HepG2 (cell line): ENCODE data around the gene GTF2A1L. TPM values are rescaled to one million over a fixed set of nuclear protein-coding genes. Genes with fewer than 3 reads are reported as not detected.

ENCODE experiments used
- ATAC-seq: fragments of 200-7000 bp; cut with Tn5 transposase; 3 replicates; pipeline ENCODE4 v1.9.1; 2020; ENCODE audit warnings: mild to moderate bottlenecking, moderate library complexity
- BruUV-seq: library from RNA; stranded (reverse); fragments of 400-500 nt; replicated peaks from 2 replicates; lab custom pipeline; 2021; lab: Mats Ljungman, UMichigan
- CTCF ChIA-PET: fragments of 300-600 bp; formaldehyde crosslinking; extraction: SDS; loops from one replicate; lab custom pipeline; 2021; ENCODE audit warnings: low total read pairs, inconsistent platforms, low intra/inter-chr PET ratio; lab: Yijun Ruan, JAX
- POLR2A ChIA-PET: fragments of 350-600 bp; sonication (Branson Sonifier 250); formaldehyde crosslinking; loops from one replicate; lab custom pipeline; 2020; ENCODE audit warnings: antibody characterized with exemption, inconsistent platforms; lab: Yijun Ruan, JAX
- DNase-seq: peaks from one replicate; pipeline ENCODE4 v3.0.0-alpha.2; 2015; ENCODE audit warnings: low spot score
- FAIRE-seq: peaks from 3 replicates; lab custom pipeline; 2011; peaks lifted over from hg19 to GRCh38; lab: Jason Lieb, UNC
- H2AFZ ChIP-seq: one replicate; pipeline ENCODE4 v1.6.1; 2011; ENCODE audit warnings: low read length, inconsistent platforms
- H3K27ac ChIP-seq: fragments of 300-600 bp; 3 replicates; pipeline ENCODE4 v1.8.0; 2011; ENCODE audit warnings: mixed run types, mild to moderate bottlenecking, mixed read lengths, low read length, inconsistent platforms; ENCODE audit not compliant: insufficient read depth; ENCODE audit errors: extremely low read length
- H3K27me3 ChIP-seq, 2 experiments: fragments of 200-600 bp in 1 of 2; 2 replicates in 1 of 2; 3 replicates in 1 of 2; pipeline versions ENCODE4 v1.6.0 to v1.8.0; 2011; ENCODE audit warnings: low read length in 2 of 2, mild to moderate bottlenecking in 2 of 2, moderate library complexity in 2 of 2, inconsistent platforms in 1 of 2; ENCODE audit not compliant: insufficient read depth in 2 of 2, control insufficient read depth in 1 of 2
- H3K36me3 ChIP-seq, 2 experiments: fragments of 200-600 bp in 1 of 2; replicated peaks in 1 of 2; 2 replicates in 1 of 2; 3 replicates in 1 of 2; pipeline versions ENCODE4 v1.5.1 to v1.8.0; 2011; ENCODE audit warnings: low read length in 2 of 2, inconsistent platforms in 1 of 2; ENCODE audit not compliant: insufficient read depth in 2 of 2, control insufficient read depth in 1 of 2
- H3K4me1 ChIP-seq: 2 replicates; pipeline ENCODE4 v1.5.1; 2012; ENCODE audit warnings: low read length, inconsistent platforms; ENCODE audit not compliant: insufficient read depth
- H3K4me2 ChIP-seq: 2 replicates; pipeline ENCODE4 v1.6.0; 2011; ENCODE audit warnings: low read depth, low read length, inconsistent platforms
- H3K4me3 ChIP-seq, 3 experiments: fragments of 200-600 bp in 1 of 3; sonication (generic), shearing (Covaris generic) in 1 of 3; replicated peaks in 1 of 3; 2 replicates each; pipeline ENCODE4 v1.5.1; 2011 to 2016; ENCODE audit warnings: low read length in 3 of 3, inconsistent platforms in 2 of 3, low read depth in 2 of 3, mild to moderate bottlenecking in 2 of 3, control low read depth in 1 of 3, mixed read lengths in 1 of 3; ENCODE audit not compliant: insufficient read depth in 1 of 3
- H3K79me2 ChIP-seq: one replicate; pipeline ENCODE4 v1.6.1; 2011; ENCODE audit warnings: low read length, inconsistent platforms; ENCODE audit not compliant: insufficient read depth
- H3K9ac ChIP-seq: 2 replicates; pipeline ENCODE4 v1.6.0; 2011; ENCODE audit warnings: mild to moderate bottlenecking, low read depth, low read length, inconsistent platforms; ENCODE audit not compliant: insufficient read depth
- H3K9me3 ChIP-seq: 2 replicates; pipeline ENCODE4 v1.5.1; 2012; ENCODE audit warnings: mild to moderate bottlenecking, low read length
- H4K20me1 ChIP-seq: 2 replicates; pipeline ENCODE4 v1.6.0; 2011; ENCODE audit warnings: inconsistent platforms, mild to moderate bottlenecking, low read length, moderate library complexity; ENCODE audit not compliant: insufficient read depth
- DZIP1 ChIP-seq: sonication (generic); formaldehyde crosslinking; IDR thresholded peaks from 2 replicates; pipeline ENCODE4 v1.5.0; 2020; ENCODE audit warnings: mild to moderate bottlenecking, missing genetic modification reagents
- E2F2 ChIP-seq: sonication (generic); formaldehyde crosslinking; IDR thresholded peaks from 2 replicates; pipeline ENCODE4 v1.4.0; 2020; ENCODE audit warnings: missing genetic modification reagents, borderline replicate concordance
- ELF3 ChIP-seq: IDR thresholded peaks from 2 replicates; pipeline ENCODE4 v1.6.1; 2016; ENCODE audit warnings: missing genetic modification reagents, missing compliant biosample characterization
- FOXA3 ChIP-seq: IDR thresholded peaks from 2 replicates; pipeline ENCODE4 v1.6.1; 2016; ENCODE audit warnings: missing genetic modification reagents, missing compliant biosample characterization
- FUBP1 ChIP-seq: sonication (generic); formaldehyde crosslinking; IDR thresholded peaks from 2 replicates; pipeline ENCODE4 v1.5.1; 2020; ENCODE audit warnings: missing genetic modification reagents, mild to moderate bottlenecking, borderline replicate concordance
- PAWR ChIP-seq: sonication (generic); formaldehyde crosslinking; IDR thresholded peaks from 2 replicates; pipeline ENCODE4 v1.4.0; 2020; ENCODE audit warnings: missing genetic modification reagents, mild to moderate bottlenecking, borderline replicate concordance
- PAXIP1 ChIP-seq: sonication (generic); formaldehyde crosslinking; conservative IDR thresholded peaks from 2 replicates; pipeline ENCODE4 v1.4.0; 2020; ENCODE audit warnings: mild to moderate bottlenecking, missing genetic modification reagents, moderate library complexity
- POLR2G ChIP-seq: fragments of 200-400 bp; formaldehyde crosslinking; IDR thresholded peaks from 2 replicates; pipeline ENCODE4 v1.6.1; 2018; ENCODE audit warnings: mild to moderate bottlenecking, low read depth, low read length, moderate library complexity
- SMYD3 ChIP-seq: sonication (generic); formaldehyde crosslinking; IDR thresholded peaks from 2 replicates; pipeline ENCODE4 v1.8.1; 2023; ENCODE audit warnings: mild to moderate bottlenecking, missing genetic modification reagents
- STAG1 ChIP-seq: sonication (generic); formaldehyde crosslinking; IDR thresholded peaks from 2 replicates; pipeline ENCODE4 v1.4.0; 2020; ENCODE audit warnings: missing genetic modification reagents
- ZNF597 ChIP-seq: sonication (generic); formaldehyde crosslinking; IDR thresholded peaks from 2 replicates; pipeline ENCODE4 v1.5.0; 2020; ENCODE audit warnings: missing genetic modification reagents
- WGBS: methylation state at CpG from one replicate; pipeline ENCODE4 v1.1.6; 2017; ENCODE audit warnings: low lambda C conversion rate; 5-methylcytosine and 5-hydroxymethylcytosine counted together
- in situ Hi-C: cut with HindIII; loops from 2 replicates; pipeline ENCODE4 v1.10.0; 2017; ENCODE audit warnings: low pct_unique_long_range_greater_than_20kb; ENCODE audit not compliant: extremely low pct_ligation_motif_present
- intact Hi-C: fragments of 100-400 bp; cut with micrococcal nuclease; formaldehyde crosslinking; loops from one replicate; pipeline ENCODE4 v1.10.0; 2022; ENCODE audit not compliant: unreplicated experiment
- polyA plus RNA-seq, 8 experiments: library from polyadenylated mRNA; depleted of rRNA in 3 of 8; stranded (reverse) in 7 of 8; unstranded in 1 of 8; fragments of >200 nt; fragmentation: Illumina TruSeq in 4 of 8; extraction: Trizol in 4 of 8; gene quantifications; 2 replicates each; pipeline versions ENCODE4 v1.2.1 to v1.2.3, GENCODE V29; 2011 to 2016; ENCODE audit warnings: low read depth in 4 of 8, missing spikeins in 1 of 8, mixed read lengths in 1 of 8; ENCODE audit not compliant: insufficient read depth in 1 of 8
- total RNA-seq, 5 experiments: library from RNA; depleted of rRNA; stranded (reverse); fragments of >200 nt; fragmentation: Illumina TruSeq; extraction: Trizol; gene quantifications; 2 replicates each; pipeline ENCODE4 v1.2.3, GENCODE V29; 2016; ENCODE audit warnings: low read depth in 1 of 5

The GTF2A1L gene
- total and polyA plus RNA-seq, 2 of the 13 experiments (the other 11 are each of a cell fraction or from before 2014, with no cell fraction given) = not detected

GRCh38 chr2:48714245-48714644, 96.6 kb downstream of the GTF2A1L start:
- Histone ChIP-seq H3K4me2 (no peak overlapping the region), H3K27ac (no peak overlapping the region), H3K9ac (no peak overlapping the region), H2AFZ (no peak overlapping the region), H3K4me1 (no peaks in the 10 kb centered on the region), H4K20me1 (no peaks in the 10 kb centered on the region), H3K79me2 (no peaks in the 10 kb centered on the region), H3K4me3 (no peak overlapping the region), H3K9me3 (no peaks in the 10 kb centered on the region), H3K36me3 (no peaks in the 10 kb centered on the region), H3K27me3 (peaks cover 0 to 4% of the 10 kb centered on the region in 2 experiments; a peak in 2 of 5 replicates)
- ATAC-seq = no peak
- in situ Hi-C loops (no loop called here), intact Hi-C loops (no loop called here)
- DNase-seq = no peak
- CTCF ChIA-PET = no interaction called here
- no TSS peak for BruUV-seq
- TF ChIP-seq DZIP1 (CRISPR knock-in tag) = no peak
- no peak for TF ChIP-seq FOXA3 (CRISPR knock-in tag)
- TF ChIP-seq FUBP1 (CRISPR knock-in tag) = no peak
- TF ChIP-seq POLR2G = no peak
- TF ChIP-seq SMYD3 = no peak
- no peak for TF ChIP-seq STAG1 (CRISPR knock-in tag)
- no peak for TF ChIP-seq ELF3
- TF ChIP-seq PAXIP1 (CRISPR knock-in tag) = no peak
- no peak for TF ChIP-seq ZNF597 (CRISPR knock-in tag)
- no peak for TF ChIP-seq E2F2 (CRISPR knock-in tag)
- no peak for TF ChIP-seq PAWR (CRISPR knock-in tag)
- no peak for FAIRE-seq
- POLR2A ChIA-PET = no interaction called here
- 44% methylated on average over 2 of the region's 2 CpGs for WGBS
